HCT116 (cell line): ENCODE results near the gene MIEF1. TPM values are rescaled to one million over a fixed set of nuclear protein-coding genes. Genes with fewer than 3 reads are reported as not detected.

Experiments
- ATAC-seq: fragments of 200-7000 bp; cut with Tn5 transposase; 2 replicates; pipeline ENCODE4 v1.9.1; 2020; ENCODE audit warnings: mild to moderate bottlenecking, moderate library complexity
- BruUV-seq: library from RNA; stranded (reverse); fragments of 400-500 nt; replicated peaks from 2 replicates; lab custom pipeline; 2021; lab: Mats Ljungman, UMichigan
- CTCF ChIA-PET: fragments of 300-600 bp; sonication (Branson Sonifier 250); formaldehyde crosslinking; loops from one replicate; lab custom pipeline; 2021; ENCODE audit warnings: antibody characterized with exemption; lab: Charles Lee
- POLR2A ChIA-PET: fragments of 300-600, 350-600 bp; sonication (Branson Sonifier 250); formaldehyde crosslinking; loops from one replicate; lab custom pipeline; 2021; ENCODE audit warnings: antibody characterized with exemption; lab: Charles Lee
- RAD21 ChIA-PET, 2 experiments: fragments of 300-600 bp; sonication (Branson Sonifier 250); formaldehyde crosslinking; loops; one replicate each; lab custom pipeline; 2023; ENCODE audit warnings: low total read pairs in 2 of 2; ENCODE audit not compliant: uncharacterized antibody in 2 of 2, unreplicated experiment in 2 of 2, low non-redundant PET in 1 of 2; lab: Charles Lee
- DNase-seq: peaks from one replicate; pipeline ENCODE4 v3.0.0-alpha.2; 2010; ENCODE audit warnings: low read depth, low spot score
- H2AFZ ChIP-seq: fragments of 200-600 bp; shearing (Covaris generic), sonication (generic); 2 replicates; pipeline ENCODE4 v1.6.1; 2017; ENCODE audit warnings: low read depth, mixed run types, mixed read lengths, antibody characterized with exemption, low read length; ENCODE audit not compliant: poor library complexity, severe bottlenecking
- H3K27ac ChIP-seq: 2 replicates; pipeline ENCODE4 v1.5.1; 2012; ENCODE audit warnings: low read depth, low read length
- H3K27me3 ChIP-seq: fragments of 200-600 bp; sonication (generic); 2 replicates; pipeline ENCODE4 v1.6.1; 2016; ENCODE audit warnings: mixed run types, low read length, mixed read lengths; ENCODE audit not compliant: insufficient read depth
- H3K36me3 ChIP-seq, 2 experiments: fragments of 200-500 bp in 1 of 2; fragments of 200-600 bp in 1 of 2; sonication (Bioruptor generic) in 1 of 2; sonication (generic) in 1 of 2; 2 replicates each; pipeline versions ENCODE4 v1.5.1 to v1.6.1; 2014 to 2016; ENCODE audit warnings: low read length in 2 of 2, inconsistent platforms in 1 of 2, mixed read lengths in 1 of 2, mixed run types in 1 of 2; ENCODE audit not compliant: insufficient read depth in 2 of 2, control insufficient read depth in 1 of 2
- H3K4me1 ChIP-seq, 2 experiments: fragments of 200-600 bp in 1 of 2; sonication (generic) in 1 of 2; 2 replicates each; pipeline versions ENCODE4 v1.5.1 to v1.6.1; 2012 to 2017; ENCODE audit warnings: low read length in 2 of 2, inconsistent platforms in 1 of 2, mild to moderate bottlenecking in 1 of 2, mixed read lengths in 1 of 2, mixed run types in 1 of 2, moderate library complexity in 1 of 2; ENCODE audit not compliant: insufficient read depth in 2 of 2, control insufficient read depth in 1 of 2
- H3K4me2 ChIP-seq: fragments of 200-600 bp; sonication (generic); 2 replicates; pipeline ENCODE4 v1.6.1; 2017; ENCODE audit warnings: mixed run types, low read length, mixed read lengths
- H3K4me3 ChIP-seq, 2 experiments: fragments of 200-600 bp in 1 of 2; sonication (generic) in 1 of 2; replicated peaks in 1 of 2; 2 replicates each; pipeline ENCODE4 v1.5.1; 2011 to 2016; ENCODE audit warnings: low read length in 2 of 2, control low read depth in 1 of 2, low read depth in 1 of 2, mild to moderate bottlenecking in 1 of 2, mixed read lengths in 1 of 2, mixed run types in 1 of 2
- H3K79me2 ChIP-seq: fragments of 200-600 bp; sonication (generic); 2 replicates; pipeline ENCODE4 v1.6.1; 2017; ENCODE audit warnings: mild to moderate bottlenecking, mixed run types, low read length, moderate library complexity, mixed read lengths; ENCODE audit not compliant: insufficient read depth
- H3K9ac ChIP-seq: fragments of 200-600 bp; sonication (generic); 2 replicates; pipeline ENCODE4 v1.6.1; 2016; ENCODE audit warnings: low read length, mixed read lengths
- H3K9me2 ChIP-seq: fragments of 200-600 bp; sonication (generic), shearing (Covaris generic); 2 replicates; pipeline ENCODE4 v1.6.1; 2017; ENCODE audit warnings: mixed run types, mild to moderate bottlenecking, moderate library complexity; ENCODE audit not compliant: insufficient read depth
- H3K9me3 ChIP-seq, 2 experiments: fragments of 200-500 bp in 1 of 2; fragments of 200-600 bp in 1 of 2; sonication (Bioruptor generic) in 1 of 2; sonication (generic) in 1 of 2; 2 replicates each; pipeline ENCODE4 v1.6.1; 2014 to 2017; ENCODE audit warnings: low read length in 2 of 2, mixed read lengths in 2 of 2, inconsistent platforms in 1 of 2, low read depth in 1 of 2, mild to moderate bottlenecking in 1 of 2, mixed run types in 1 of 2, moderate library complexity in 1 of 2; ENCODE audit not compliant: control insufficient read depth in 1 of 2, insufficient read depth in 1 of 2
- H4K20me1 ChIP-seq: fragments of 200-600 bp; sonication (generic), shearing (Covaris generic); 2 replicates; pipeline ENCODE4 v1.6.1; 2017; ENCODE audit warnings: mixed run types, mild to moderate bottlenecking, moderate library complexity; ENCODE audit not compliant: insufficient read depth
- EGR1 ChIP-seq: IDR thresholded peaks from 2 replicates; pipeline ENCODE4 v1.6.1; 2012; ENCODE audit warnings: low read depth
- ELF1 ChIP-seq: IDR thresholded peaks from 2 replicates; pipeline ENCODE4 v1.6.1; 2012; ENCODE audit warnings: low read depth, borderline replicate concordance
- EZH2 ChIP-seq: fragments of 200-600 bp; sonication (generic); IDR thresholded peaks from 2 replicates; pipeline ENCODE4 v1.6.1; 2017; ENCODE audit warnings: antibody characterized with exemption, mixed run types
- EZH2phosphoT487 ChIP-seq: fragments of 200-600 bp; IDR thresholded peaks from 2 replicates; pipeline ENCODE4 v1.6.1; 2018; ENCODE audit warnings: antibody characterized with exemption, borderline replicate concordance
- FOSL1 ChIP-seq: IDR thresholded peaks from 2 replicates; pipeline ENCODE4 v1.6.1; 2012; ENCODE audit warnings: low read depth
- JUND ChIP-seq: IDR thresholded peaks from 2 replicates; pipeline ENCODE4 v1.6.1; 2012
- POLR2A ChIP-seq: IDR thresholded peaks from 2 replicates; pipeline ENCODE4 v1.7.0; 2011; ENCODE audit warnings: borderline replicate concordance; ENCODE audit not compliant: insufficient read depth, insufficient read length; ENCODE audit errors: extremely low read depth
- POLR2AphosphoS5 ChIP-seq: IDR thresholded peaks from 2 replicates; pipeline ENCODE4 v1.6.1; 2011; ENCODE audit warnings: mild to moderate bottlenecking, low read depth, low read length, moderate library complexity
- RAD21 ChIP-seq: IDR thresholded peaks from 2 replicates; pipeline ENCODE4 v1.6.1; 2012; ENCODE audit warnings: low read depth, mild to moderate bottlenecking
- SIN3A ChIP-seq: IDR thresholded peaks from 2 replicates; pipeline ENCODE4 v1.6.1; 2012; ENCODE audit warnings: low read depth
- SP1 ChIP-seq: IDR thresholded peaks from 2 replicates; pipeline ENCODE4 v1.6.1; 2012; ENCODE audit warnings: low read depth
- TCF7L2 ChIP-seq: IDR thresholded peaks from 2 replicates; pipeline ENCODE4 v1.7.0; 2011; ENCODE audit warnings: borderline replicate concordance, inconsistent platforms; ENCODE audit not compliant: insufficient read depth, insufficient read length; ENCODE audit errors: extremely low read depth
- YY1 ChIP-seq: IDR thresholded peaks from 2 replicates; pipeline ENCODE4 v1.6.1; 2011; ENCODE audit warnings: low read length, low read depth, moderate library complexity, mild to moderate bottlenecking; ENCODE audit not compliant: insufficient replicate concordance; ENCODE audit errors: extremely low read depth
- ZFX ChIP-seq: fragments of 450-650 bp; IDR thresholded peaks from 2 replicates; pipeline ENCODE4 v1.6.1; 2017
- ZNF274 ChIP-seq: fragments of 200-500 bp; sonication (Bioruptor generic); IDR thresholded peaks from 2 replicates; pipeline ENCODE4 v1.6.1; 2014; ENCODE audit warnings: mild to moderate bottlenecking, low read depth, low read length, inconsistent platforms
- intact Hi-C: fragments of 100-400 bp; cut with micrococcal nuclease; formaldehyde crosslinking; loops from 2 replicates; pipeline ENCODE4 v1.10.0; 2022
- total RNA-seq: library from RNA; stranded (reverse); gene quantifications from one replicate; pipeline ENCODE4 v1.2.1, GENCODE V29; 2021; ENCODE audit not compliant: unreplicated experiment
- TF ChIP-seq, protein P1 (sequence below), 3 experiments: fragments of 200-600 bp in 1 of 3; sonication (generic) in 1 of 3; IDR thresholded peaks in 2 of 3; conservative IDR thresholded peaks in 1 of 3; 2 replicates each; pipeline ENCODE4 v1.5.1; 2012 to 2017; ENCODE audit warnings: low read depth in 2 of 3, low read length in 2 of 3, antibody characterized with exemption in 1 of 3, borderline replicate concordance in 1 of 3, control low read depth in 1 of 3, mild to moderate bottlenecking in 1 of 3, mixed read lengths in 1 of 3, mixed run types in 1 of 3, moderate library complexity in 1 of 3; ENCODE audit not compliant: insufficient read depth in 1 of 3
- TF ChIP-seq, protein P2 (sequence below): IDR thresholded peaks from 2 replicates; pipeline ENCODE4 v1.6.1; 2012
- TF ChIP-seq, protein P3 (sequence below): IDR thresholded peaks from 2 replicates; pipeline ENCODE4 v1.6.1; 2012; ENCODE audit warnings: low read depth
- TF ChIP-seq, protein P4 (sequence below): IDR thresholded peaks from 2 replicates; pipeline ENCODE4 v1.6.1; 2011; ENCODE audit warnings: mild to moderate bottlenecking, low read length, moderate library complexity; ENCODE audit not compliant: insufficient replicate concordance; ENCODE audit errors: extremely low read depth
- TF ChIP-seq, protein P5 (sequence below): IDR thresholded peaks from 2 replicates; pipeline ENCODE4 v1.6.1; 2012

Gene MIEF1
- total RNA-seq, 1 experiment from 2014 or later, result 42.8 TPM

GRCh38 chr22:39535357-39535725, 33.3 kb downstream of the MIEF1 start:
- peak overlapping the region; percentile 72; the same call in 1 of the 2 replicates for H3K4me2 ChIP-seq
- peaks cover 0 to 6% of the 10 kb centered on the region in 2 experiments; a peak in 1 of 4 replicates for H3K36me3 ChIP-seq
- no peaks in the 10 kb centered on the region for H3K27me3 ChIP-seq
- no peak overlapping the region for H2AFZ ChIP-seq
- POLR2A ChIA-PET, result interaction anchor here (0.8 to 1.1 kb wide), 2 partner anchors 15 to 812 kb away, joined by 3 read pairs; partner anchors contain the start of gene ATF4
- RAD21 ChIA-PET, result interaction anchor here in 1 of 2 experiments (1.5 kb wide), 1 partner anchor 489 kb away, joined by 4 read pairs; no protein-coding TSS in a partner anchor
- H3K4me1 ChIP-seq, result peaks cover 29 to 41% of the 10 kb centered on the region in 2 experiments
- no peaks in the 10 kb centered on the region for H4K20me1 ChIP-seq
- no peaks in the 10 kb centered on the region for H3K9me2 ChIP-seq
- no peak for TF ChIP-seq POLR2A
- no peak for TF ChIP-seq RAD21
- TF ChIP-seq, protein P1, sequence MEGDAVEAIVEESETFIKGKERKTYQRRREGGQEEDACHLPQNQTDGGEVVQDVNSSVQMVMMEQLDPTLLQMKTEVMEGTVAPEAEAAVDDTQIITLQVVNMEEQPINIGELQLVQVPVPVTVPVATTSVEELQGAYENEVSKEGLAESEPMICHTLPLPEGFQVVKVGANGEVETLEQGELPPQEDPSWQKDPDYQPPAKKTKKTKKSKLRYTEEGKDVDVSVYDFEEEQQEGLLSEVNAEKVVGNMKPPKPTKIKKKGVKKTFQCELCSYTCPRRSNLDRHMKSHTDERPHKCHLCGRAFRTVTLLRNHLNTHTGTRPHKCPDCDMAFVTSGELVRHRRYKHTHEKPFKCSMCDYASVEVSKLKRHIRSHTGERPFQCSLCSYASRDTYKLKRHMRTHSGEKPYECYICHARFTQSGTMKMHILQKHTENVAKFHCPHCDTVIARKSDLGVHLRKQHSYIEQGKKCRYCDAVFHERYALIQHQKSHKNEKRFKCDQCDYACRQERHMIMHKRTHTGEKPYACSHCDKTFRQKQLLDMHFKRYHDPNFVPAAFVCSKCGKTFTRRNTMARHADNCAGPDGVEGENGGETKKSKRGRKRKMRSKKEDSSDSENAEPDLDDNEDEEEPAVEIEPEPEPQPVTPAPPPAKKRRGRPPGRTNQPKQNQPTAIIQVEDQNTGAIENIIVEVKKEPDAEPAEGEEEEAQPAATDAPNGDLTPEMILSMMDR (IDR thresholded peaks at IDR 0.05 in 2 of 3, conservative IDR thresholded peaks at IDR 0.05 in 1 of 3; ENCODE audit: borderline replicate concordance in 1 of 3, insufficient read depth in 1 of 3, low read depth in 2 of 3, low read length in 2 of 3), result no peak
- TF ChIP-seq EZH2, result no peak
- no peak for TF ChIP-seq POLR2AphosphoS5
- TF ChIP-seq, protein P2, sequence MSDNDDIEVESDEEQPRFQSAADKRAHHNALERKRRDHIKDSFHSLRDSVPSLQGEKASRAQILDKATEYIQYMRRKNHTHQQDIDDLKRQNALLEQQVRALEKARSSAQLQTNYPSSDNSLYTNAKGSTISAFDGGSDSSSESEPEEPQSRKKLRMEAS, result no peak
- TF ChIP-seq ZFX, result no peak
- no peak for TF ChIP-seq JUND
- TF ChIP-seq EGR1, result no peak
- no peak for TF ChIP-seq FOSL1
- TF ChIP-seq, protein P3, sequence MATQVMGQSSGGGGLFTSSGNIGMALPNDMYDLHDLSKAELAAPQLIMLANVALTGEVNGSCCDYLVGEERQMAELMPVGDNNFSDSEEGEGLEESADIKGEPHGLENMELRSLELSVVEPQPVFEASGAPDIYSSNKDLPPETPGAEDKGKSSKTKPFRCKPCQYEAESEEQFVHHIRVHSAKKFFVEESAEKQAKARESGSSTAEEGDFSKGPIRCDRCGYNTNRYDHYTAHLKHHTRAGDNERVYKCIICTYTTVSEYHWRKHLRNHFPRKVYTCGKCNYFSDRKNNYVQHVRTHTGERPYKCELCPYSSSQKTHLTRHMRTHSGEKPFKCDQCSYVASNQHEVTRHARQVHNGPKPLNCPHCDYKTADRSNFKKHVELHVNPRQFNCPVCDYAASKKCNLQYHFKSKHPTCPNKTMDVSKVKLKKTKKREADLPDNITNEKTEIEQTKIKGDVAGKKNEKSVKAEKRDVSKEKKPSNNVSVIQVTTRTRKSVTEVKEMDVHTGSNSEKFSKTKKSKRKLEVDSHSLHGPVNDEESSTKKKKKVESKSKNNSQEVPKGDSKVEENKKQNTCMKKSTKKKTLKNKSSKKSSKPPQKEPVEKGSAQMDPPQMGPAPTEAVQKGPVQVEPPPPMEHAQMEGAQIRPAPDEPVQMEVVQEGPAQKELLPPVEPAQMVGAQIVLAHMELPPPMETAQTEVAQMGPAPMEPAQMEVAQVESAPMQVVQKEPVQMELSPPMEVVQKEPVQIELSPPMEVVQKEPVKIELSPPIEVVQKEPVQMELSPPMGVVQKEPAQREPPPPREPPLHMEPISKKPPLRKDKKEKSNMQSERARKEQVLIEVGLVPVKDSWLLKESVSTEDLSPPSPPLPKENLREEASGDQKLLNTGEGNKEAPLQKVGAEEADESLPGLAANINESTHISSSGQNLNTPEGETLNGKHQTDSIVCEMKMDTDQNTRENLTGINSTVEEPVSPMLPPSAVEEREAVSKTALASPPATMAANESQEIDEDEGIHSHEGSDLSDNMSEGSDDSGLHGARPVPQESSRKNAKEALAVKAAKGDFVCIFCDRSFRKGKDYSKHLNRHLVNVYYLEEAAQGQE, result no peak
- TF ChIP-seq, protein P4, sequence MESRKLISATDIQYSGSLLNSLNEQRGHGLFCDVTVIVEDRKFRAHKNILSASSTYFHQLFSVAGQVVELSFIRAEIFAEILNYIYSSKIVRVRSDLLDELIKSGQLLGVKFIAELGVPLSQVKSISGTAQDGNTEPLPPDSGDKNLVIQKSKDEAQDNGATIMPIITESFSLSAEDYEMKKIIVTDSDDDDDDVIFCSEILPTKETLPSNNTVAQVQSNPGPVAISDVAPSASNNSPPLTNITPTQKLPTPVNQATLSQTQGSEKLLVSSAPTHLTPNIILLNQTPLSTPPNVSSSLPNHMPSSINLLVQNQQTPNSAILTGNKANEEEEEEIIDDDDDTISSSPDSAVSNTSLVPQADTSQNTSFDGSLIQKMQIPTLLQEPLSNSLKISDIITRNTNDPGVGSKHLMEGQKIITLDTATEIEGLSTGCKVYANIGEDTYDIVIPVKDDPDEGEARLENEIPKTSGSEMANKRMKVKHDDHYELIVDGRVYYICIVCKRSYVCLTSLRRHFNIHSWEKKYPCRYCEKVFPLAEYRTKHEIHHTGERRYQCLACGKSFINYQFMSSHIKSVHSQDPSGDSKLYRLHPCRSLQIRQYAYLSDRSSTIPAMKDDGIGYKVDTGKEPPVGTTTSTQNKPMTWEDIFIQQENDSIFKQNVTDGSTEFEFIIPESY, result no peak
- no peak for TF ChIP-seq SIN3A
- TF ChIP-seq, protein P5, sequence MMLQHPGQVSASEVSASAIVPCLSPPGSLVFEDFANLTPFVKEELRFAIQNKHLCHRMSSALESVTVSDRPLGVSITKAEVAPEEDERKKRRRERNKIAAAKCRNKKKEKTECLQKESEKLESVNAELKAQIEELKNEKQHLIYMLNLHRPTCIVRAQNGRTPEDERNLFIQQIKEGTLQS, result no peak
- no peak for TF ChIP-seq EZH2phosphoT487
- no peak for TF ChIP-seq ELF1
- no peak for TF ChIP-seq TCF7L2
- no peak for TF ChIP-seq YY1
- no peak for TF ChIP-seq SP1
- no peak for TF ChIP-seq ZNF274
- no peak for ATAC-seq
- CTCF ChIA-PET, result interaction anchor here (0.8 to 2.9 kb wide), 7 partner anchors 9 to 811 kb away, joined by 3 to 20 read pairs (median 3); partner anchors contain the start of gene CACNA1I
- BruUV-seq, result no TSS peak
- H3K9me3 ChIP-seq, result no peaks in the 10 kb centered on the region
- intact Hi-C loops, result loop anchor here (2.0 to 10.0 kb wide), 3 partner anchors 273 to 501 kb away; no protein-coding TSS in a partner anchor
- no peak for DNase-seq
- H3K27ac ChIP-seq, result no peak overlapping the region; the same call in 1 of the 2 replicates
- H3K4me3 ChIP-seq, result no peak overlapping the region
- peaks cover 22% of the 10 kb centered on the region for H3K79me2 ChIP-seq
- no peak overlapping the region for H3K9ac ChIP-seq
